ENCODE results near the gene STK33.
A peak's percentile ranks its signal among the peaks of the same experiment; 100 is the strongest.

The STK33 gene

GRCh38 chr11:8593935-8594909, at the start of gene STK33:
STK33 (minus strand) TSS chr11:8594228; CDS start chr11:8474905, 119,323 bp downstream.
- peak; percentile 60 for DNase-seq

GRCh38 chr11:8642196-8642841, 48.3 kb upstream of the STK33 start:
- DNase-seq, result no peak

- DNase-seq, result no peak
Observed at GRCh38 chr11:8641332-8641731, 47.3 kb upstream of the STK33 start.

DNA sequence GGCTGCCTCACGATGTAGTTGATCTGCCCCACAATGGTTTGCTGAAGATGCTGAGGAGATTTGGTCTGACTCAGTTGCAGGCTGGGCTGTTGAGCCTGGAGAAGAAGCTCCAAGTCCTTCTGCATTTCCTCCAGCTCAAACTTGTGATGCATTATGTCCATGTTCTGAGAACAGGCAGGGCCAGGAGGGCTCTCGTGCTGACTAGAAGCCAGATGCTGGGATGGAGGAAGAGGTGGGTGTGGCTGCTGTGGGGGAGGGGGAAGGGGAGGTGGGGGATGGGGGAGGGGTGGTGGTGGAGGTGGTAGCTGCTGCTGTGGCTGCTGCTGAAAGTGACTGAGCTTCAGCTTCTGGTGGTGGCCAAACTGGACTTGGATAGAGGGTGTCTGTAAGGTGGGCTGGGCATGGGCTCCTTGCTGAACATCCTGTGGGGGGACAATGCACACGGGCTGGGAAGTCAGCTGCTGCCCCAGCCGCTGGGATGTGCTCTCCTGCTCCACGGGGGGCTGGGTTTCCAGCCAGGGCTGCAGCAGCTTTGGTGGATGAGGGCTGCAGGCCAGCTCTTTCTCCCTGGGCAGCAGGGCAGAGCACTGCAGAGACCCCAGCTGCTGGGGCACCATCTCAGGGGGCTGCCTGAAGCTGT, 46.4 kb upstream of the STK33 start:
- no peak for DNase-seq

DNA sequence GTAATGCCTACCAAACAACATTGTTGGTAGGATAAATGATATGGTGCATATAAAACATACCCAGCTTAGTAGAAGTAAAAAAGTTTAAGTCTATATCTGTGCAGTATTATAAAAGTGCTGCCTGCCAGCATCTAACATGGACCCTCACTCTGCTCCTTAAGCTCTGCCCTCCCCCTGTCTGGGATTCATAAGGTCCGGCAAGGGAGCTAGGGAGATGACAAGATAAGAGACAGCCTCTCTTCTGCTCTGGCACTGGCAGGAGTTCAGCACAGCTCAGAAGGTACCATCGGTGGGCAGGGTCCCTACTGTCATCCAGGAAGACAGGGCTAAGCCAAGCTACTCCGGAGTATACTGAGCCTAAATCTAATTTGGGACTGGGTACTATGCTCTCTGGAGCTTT, 45.6 kb upstream of the STK33 start:
- DNase-seq, result no peak

DNA sequence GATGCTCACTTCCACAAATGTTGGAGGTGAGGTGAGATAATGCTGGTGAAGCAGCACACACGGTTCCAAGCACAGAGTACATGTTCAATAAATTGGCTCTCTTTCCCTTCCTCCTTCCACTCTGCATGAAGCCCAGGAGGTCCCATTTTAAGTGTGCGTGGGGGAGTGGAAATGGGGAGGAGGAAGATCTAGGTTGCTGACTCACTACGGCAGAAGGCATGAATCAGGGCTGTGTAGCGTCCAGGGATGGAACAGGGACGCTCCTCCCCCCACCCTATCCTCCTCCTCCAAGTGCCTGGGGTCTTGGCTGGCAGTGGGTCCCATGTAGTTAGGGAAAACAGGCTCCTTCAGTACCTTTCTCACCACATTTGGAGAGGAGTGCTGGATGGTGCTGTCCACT, 44.3 kb upstream of the STK33 start:
- no peak for DNase-seq

DNA sequence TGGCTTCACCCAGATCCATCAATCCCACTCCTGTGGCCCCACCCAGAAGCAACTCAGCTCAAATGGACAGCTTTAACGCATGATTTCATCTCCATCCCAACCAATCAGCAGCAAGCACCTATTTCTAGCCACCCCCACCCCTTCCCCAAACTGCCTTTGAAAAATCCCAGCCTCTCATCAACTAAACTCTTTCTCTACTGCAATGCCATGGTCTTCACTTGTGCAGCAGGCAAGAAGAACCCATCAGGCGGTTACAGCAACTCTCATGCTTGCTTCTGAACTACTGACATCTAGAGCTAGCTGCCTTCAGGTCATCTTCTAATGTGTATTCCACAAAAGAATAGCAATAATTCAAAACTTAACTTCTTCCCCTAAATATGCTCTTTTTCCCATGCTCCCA, 42.1 kb upstream of the STK33 start:
- no peak for DNase-seq

GRCh38 chr11:8634498-8634897, 40.5 kb upstream of the STK33 start:
- DNase-seq, result no peak

GRCh38 chr11:8631395-8632118, 37.5 kb upstream of the STK33 start:
- no peak for DNase-seq

DNA sequence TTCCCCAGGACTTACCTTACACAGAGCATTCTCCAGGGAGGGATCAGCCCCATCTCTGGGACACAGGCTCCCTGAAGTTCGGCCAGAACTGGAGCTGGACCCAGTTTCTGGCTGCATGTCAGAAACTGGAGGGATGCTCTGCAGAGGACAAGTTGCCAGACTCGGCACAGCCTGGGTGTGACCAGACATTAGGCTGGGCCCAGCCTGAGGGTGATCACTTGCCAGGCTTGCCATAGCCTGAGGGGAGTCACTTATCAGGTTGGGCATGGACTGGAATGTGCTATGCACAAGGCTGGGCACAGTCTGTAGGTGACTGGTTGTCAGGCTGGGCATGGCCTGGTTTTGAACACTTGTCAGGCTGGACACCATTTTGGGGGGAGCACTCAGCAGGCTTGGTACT, 30.7 kb upstream of the STK33 start:
- DNase-seq, result no peak

GRCh38 chr11:8621147-8621546, 27.1 kb upstream of the STK33 start:
- DNase-seq, result no peak

- DNase-seq, result no peak
Observed at GRCh38 chr11:8617063-8617462, 23.0 kb upstream of the STK33 start.

DNA sequence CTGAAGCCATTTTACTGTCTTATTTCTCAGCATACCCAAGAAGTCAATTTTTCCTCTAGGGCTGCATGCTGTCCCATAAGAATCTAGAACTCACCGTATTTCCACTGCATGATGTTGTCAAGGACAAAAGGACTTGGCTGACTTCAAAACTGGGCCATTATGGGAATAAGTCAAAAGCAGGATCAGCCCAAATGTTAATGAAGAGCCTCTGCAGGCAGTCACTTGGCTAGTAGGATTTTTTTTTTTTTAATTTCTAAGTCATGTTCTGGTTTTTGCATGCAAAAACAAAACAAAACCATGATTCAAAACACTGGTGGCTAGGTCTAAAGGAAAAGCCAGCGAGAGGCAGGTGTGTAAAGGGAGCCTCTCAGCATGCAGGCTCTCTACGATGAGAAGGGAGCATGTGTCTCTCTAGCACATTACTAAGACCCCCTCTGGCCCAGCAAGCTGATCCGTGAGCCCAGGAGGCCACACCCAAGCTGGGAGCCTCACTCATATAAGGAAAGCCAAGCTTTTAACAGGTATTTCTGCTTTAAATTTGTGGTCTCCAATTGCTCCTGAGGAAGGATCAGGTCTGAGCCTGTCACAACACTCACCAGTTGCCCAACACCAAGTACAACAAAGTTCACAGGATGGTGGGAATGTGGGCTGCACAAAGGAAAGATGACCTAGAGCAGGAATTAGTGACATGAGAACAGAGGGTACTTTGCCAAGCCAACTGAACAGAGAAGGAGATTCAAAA, 21.4 kb upstream of the STK33 start:
- DNase-seq, result no peak

DNA sequence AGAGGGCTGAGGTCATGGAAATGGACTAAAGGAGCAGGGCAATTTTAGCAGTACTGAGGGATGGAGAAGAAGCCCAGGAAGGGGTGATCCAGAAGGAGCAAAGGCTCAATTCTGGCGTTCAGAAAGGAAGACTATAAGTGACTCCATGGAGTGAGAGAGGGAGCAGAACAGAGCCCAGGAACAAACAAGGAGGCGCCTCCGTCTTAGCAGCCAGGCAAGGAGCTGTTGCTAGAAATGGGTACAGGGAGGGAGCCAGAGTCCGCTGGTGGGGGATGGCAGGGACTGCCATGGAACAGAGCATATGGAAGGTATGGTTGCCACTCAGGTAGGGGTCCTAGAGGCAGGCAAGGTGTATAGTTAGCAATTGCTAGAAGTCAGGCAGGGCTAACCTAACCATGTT, 20.5 kb upstream of the STK33 start:
- no peak for DNase-seq

DNA sequence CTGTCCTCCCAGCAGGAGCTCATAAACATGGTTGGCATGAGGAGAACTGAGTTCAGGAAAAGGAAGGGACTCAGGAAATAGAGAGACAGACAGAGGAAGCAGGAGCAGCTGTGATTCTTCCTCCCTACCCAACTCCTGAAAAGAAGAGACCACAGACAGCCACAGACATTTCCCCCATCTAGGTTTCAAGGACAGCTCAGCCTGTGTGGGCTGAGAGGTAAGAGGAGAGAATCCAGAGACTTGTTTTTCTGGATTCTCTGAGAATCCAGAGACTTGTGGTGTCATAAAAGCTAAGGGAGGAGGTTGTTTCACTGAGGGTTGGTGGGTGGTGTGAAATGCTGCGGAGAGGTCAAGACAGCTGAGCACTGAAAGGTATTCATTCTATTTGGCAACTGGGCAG, 19.0 kb upstream of the STK33 start:
- DNase-seq, result no peak

GRCh38 chr11:8612522-8612921, 18.5 kb upstream of the STK33 start:
- no peak for DNase-seq

GRCh38 chr11:8610532-8611116, 16.6 kb upstream of the STK33 start:
- peak; percentile 10 for DNase-seq

- DNase-seq, result no peak
Observed at GRCh38 chr11:8608652-8609051, 14.6 kb upstream of the STK33 start.

GRCh38 chr11:8605971-8606563, 12.0 kb upstream of the STK33 start:
- no peak for DNase-seq

GRCh38 chr11:8604078-8604723, 10.2 kb upstream of the STK33 start:
- peak; percentile 47 for DNase-seq

GRCh38 chr11:8603696-8604077, 9.7 kb upstream of the STK33 start:
- DNase-seq, result no peak
